GM21515 (cell line): ENCODE results near the gene ZNRF3.

Experiments
- ATAC-seq: cut with Tn5 transposase; IDR thresholded peaks from one replicate; pipeline ENCODE4 v1.9.1; 2021; ENCODE audit not compliant: unreplicated experiment

ZNRF3 gene

DNA sequence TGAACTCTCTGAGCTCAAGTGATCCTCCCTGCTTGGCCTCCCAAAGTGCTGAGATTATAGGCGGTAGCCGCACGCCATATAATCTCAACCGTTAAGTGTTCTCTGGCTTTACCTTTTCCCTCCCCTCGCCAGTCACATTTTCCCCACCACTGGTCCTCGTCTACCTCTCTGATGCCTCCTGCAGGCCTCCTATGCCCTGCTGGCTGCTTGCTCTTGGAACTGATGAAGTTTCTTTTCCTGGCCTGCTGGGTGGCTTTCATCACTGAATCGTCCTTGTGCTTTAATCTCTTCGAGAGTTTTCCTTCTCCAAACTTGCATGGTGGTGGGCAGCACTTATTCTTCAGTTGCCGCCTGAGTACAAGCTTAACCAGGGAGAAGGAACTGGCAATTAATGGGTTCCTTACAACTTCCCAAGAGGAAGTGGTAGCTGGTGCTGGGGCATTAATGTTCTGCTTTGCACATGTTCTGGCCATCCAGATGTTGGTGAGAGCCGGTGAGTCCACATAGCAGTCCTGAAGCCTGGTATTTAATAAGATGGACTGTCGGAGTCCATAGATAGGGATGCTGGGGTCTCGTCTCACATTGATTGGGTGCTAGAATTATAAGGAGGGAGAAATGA, 177.0 kb downstream of the ZNRF3 start:
- no peak for ATAC-seq

DNA sequence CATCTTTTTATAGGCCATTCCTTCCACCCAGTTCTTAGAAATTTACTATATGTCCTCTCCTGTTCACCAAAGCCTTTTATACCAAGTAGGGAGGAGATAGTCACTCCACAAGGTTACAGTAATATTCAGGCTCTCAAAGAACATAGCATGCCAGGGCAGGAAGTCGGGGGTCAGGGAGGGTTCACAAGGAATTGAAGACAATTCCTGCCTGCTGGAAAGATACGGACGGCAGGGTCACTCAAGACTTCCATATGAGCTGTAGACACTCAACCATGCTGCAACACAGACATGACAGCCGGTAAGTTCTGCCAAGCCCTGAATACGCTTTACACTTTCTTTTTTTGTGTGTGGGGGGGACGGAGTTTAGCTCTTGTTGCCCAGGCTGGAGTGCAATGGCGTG, 177.6 kb downstream of the ZNRF3 start:
- no peak for ATAC-seq

DNA sequence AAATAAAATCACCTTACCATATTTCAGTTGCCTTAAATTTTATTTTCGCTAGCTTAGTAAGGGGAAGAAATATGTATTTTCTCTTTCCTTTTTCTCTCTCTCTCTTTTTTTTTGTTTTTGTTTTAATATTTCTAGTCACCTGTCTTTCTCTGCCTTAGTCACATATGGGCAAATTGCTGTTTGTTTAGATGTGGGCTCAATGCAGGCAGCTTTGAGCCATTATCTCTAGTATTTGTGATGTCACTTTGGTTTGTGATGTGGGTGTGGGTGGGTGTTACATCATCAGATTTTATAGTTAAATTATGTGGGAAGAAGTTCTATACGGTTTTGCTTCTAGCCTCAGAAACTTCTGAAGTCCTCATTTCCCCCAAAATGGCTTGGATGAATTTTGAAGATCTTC, 178.4 kb downstream of the ZNRF3 start, which contains the start of gene C22orf31:
C22orf31 (minus strand) TSS at position 59 of the 400 bp plus-strand sequence; CDS start at position 20, 39 bp downstream.
- no peak for ATAC-seq

DNA sequence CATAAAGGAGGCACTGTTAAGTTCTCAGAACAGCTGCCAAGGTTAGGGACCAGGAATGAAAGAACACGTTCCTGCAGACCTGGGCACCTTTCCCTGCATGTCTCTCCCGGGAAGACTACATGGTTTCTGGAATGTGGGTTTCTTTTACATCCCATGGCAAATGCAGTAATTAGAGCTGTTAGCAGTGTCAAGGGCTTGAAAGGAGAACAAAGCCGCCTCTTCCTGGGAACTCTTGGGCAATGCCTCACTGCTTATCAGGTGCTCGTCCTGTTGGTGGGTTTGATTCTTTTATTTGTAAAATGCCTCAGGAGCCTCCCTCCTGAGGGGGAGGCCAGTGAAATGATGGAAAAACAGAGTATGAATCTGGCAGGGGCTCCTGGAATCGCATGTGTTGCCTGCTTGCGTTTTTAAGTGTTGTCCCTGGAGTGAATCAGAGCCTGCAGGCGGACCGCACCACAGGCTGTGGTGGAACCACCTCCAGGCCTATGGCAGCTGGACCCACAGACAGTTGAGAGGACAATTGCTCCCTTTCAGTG, 179.0 kb downstream of the ZNRF3 start:
- no peak for ATAC-seq

DNA sequence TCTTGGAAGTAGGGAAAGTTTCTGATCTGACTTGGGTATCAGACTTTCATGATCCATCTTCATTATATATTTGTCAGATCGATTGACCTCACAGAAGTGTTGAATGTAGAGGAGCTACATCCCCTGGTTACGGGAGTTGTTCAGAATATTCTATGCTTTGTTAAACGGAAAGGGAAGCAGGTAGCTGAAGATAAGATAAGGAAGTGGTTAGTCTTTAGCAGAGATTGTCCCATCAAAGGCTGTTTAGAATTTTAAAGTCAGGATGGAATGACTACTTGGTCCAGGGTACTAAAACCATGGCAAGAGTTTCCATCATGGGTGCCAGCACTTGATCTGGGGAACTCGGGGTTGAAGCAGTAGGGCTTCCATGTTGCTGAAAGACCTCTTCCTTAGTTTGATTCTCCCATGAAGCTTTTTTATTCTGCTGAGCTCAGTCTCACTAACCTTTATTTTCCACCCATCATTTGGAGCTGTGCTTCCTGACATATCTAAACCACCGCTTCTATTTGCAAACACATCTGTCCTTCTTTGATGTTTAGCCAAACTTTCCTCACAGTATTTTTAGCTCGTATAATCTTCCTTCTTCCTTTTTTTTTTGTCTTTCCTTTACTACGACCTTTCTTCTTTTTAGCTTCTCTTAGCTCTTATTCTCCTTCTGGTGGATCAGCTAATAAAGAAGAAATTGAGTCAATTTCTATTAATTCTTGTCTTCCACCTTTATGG, 182.3 kb downstream of the ZNRF3 start:
- no peak for ATAC-seq

DNA sequence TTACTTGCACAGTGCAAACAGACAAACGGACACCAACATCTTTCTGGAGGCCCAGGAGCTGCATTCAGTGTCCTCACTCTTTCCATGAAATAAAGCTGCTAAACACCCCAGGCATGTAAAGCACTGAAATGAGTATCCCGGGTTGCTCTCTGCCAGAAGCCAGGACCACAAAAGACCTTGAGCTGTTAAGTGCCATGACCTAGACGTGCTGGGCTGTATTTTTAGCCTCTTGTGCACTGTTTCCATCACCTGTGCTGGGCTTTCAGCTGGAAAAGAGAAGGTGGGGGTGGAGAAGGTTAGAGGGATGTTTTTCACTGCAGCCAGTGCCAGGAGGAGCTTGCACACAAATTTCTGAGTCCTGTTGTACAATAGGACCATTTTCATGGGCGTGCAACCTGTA, 186.1 kb downstream of the ZNRF3 start:
- no peak for ATAC-seq

DNA sequence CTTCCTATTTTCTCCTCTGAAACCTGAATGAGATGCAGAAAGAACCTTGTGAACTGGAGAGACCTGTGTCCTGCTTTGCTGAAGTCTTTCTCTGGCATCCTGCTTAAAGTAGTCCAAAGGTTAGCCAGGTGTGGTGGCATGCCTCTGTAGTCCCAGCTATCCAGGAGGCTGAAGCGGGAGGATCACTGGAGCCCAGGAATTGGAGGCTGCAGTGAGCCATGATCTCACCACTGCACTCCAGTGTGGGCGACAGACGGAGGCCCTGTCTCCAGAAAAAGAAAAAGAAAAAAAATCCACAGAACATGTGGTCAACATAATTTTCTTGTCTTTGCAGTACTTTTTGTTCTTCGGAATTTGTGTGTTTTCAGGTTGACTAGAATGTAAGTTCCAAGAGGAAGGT, 187.1 kb downstream of the ZNRF3 start:
- ATAC-seq, result no peak

DNA sequence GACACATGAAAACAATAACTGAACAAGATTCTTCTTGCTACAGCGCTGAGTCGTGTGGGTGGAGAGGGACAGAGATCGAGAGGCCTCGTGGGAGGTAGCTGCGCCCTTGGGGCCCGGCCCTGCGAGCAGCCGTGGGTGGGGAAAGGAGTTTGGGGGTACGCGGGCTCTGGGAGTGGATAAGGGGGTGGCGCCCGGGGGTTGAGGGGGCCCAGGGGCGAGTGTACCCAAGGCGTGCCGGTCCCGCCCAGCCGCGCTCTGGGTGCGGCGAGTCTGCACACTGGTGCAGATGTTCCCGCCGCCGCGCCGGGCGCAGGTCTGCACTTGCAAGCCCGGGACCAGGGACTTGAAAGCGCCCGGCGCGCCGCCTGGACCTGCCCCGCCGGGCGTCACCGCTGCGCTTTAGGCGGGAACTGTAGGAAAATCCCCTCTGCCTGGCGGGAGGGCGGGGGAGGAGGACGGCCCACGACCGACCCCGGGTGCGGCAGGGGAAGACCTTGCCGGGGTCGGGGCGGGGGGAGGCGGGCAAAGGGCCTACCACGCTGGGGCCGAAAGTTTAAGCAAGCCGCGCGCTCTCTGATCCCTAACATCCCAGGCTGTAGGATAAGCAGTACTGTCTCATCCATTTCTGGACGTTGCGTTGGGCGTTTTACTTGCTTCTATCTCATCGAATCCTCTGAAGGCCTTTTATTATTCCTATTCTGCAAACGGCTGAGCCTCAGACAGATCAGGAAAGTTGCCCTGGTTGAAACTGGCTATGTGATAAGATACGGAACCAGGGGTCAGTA, 188.1 kb downstream of the ZNRF3 start:
- no peak for ATAC-seq

DNA sequence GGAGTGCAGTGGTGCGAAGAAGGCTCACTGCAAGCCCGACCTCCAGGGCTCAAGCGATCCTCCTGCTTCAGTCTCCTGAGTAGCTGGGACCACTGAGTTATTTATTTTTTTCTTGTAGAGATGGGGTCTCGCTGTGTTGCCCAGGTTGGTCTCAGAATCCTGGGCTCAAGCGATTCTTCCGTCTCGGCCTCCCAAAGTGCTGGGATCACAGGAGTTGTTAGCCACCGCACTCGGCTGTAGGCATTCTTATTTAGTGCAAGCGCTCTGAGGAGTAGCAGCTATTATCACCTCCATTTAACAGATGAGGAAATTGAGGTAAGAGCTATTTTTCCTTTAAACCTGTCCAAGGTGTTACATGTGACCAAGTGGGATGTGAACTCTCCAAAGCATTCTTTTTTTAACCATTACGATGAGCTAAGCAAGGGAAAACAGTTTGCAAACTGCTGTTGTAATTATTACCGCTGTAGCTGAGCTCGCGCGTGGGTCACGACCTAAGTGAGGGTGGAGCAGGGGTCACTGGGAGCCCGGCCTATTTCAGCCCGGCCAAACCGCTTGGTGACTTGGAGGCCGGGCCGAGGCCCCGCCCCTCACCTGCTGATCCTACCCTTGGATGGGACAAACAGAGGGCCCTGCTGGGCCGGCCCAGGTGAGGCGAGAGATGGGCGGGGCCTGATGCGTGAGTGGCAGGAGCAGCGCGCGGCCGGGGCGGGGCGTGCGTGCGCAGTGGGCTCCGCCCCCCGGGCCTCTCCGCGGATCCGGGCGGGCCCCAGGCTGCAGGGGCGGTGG, 189.0 kb downstream of the ZNRF3 start:
- ATAC-seq, result peak; percentile 85

DNA sequence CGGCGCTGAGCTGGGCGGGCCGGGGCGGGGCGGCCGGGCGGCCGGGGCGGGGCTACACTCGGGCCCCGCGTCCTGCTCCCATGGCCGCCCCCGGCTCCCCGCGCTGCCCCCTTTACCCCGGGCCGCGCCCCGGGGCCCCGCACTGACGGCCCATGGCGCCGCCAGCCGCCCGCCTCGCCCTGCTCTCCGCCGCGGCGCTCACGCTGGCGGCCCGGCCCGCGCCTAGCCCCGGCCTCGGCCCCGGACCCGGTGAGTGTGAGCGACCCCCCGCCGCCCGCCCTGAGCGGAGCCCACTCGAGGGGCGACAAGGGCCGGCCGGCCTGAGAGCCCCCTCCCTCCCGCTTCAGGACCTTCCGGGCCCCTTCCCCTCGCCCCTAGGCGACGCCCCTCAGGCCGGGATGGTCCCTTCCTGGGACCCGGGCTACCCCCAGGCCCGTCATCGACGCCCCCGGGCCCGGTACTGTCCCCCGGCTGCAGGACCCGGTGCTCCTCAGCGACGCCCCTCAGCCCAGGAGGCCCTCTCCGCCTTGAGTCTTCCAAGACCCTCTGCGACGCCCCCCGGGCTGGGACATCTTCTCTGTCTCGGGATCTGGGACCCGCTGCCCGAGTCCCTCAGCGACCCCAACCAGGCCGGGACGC, 189.7 kb downstream of the ZNRF3 start, which contains the start of gene KREMEN1:
KREMEN1 (plus strand) TSS at position 57 of the 639 bp plus-strand sequence; CDS start at position 153, 96 bp downstream.
- no peak for ATAC-seq

DNA sequence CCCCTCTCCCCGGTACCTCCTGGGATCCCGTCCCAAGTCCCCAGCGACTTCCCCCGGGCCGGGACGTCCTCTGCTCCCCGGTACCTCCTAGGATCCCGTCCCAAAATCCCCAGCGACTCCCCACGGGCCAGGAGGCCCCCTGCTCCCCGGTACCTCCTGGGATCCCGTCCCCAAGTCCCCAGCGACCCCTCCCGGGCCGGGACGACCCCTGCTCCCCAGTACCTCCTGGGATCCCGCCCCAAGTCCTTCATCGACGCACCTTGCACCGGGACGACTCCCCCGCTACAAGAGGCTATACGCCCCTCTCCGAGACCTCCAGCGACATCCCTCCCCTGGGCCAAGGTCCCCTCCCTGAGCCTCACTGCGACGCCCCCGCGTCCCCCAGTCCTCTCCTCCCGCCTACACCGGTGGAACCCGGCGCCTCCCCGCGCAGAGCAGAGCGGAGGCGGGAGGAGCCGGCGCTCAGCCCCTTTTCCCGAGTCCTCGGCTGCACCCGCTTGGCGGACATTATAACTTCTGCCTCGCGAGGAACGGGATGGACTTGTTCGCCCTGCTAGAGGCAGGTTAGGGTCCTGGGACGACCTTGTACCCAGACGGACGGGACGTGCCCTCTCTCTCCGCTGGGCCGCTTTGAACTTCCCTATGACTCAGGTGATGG, 190.4 kb downstream of the ZNRF3 start:
- no peak for ATAC-seq

DNA sequence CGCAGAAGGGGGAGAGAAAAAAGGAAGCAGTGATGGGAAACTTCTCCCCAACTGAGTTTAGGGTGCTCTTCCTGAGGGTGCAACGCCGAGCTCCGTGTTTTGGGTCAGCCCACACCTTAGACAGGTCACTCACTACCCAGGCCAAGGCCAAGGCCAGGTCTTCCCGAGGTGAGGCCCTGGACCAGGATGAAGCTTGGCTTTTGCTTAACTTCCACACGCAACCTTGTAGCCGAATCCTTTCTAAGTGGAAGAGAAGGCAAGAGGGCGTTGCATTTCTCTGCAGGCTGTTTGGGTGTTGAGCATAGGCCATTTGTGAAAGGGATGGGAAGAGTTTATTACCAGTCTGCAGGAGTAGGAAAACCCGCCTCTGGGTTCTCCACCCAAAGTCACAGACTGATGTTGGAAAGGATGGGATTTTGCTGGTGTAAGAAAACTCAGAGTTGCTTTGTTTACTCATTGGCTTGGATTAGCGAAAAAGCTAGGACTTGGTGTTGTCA, 191.0 kb downstream of the ZNRF3 start:
- no peak for ATAC-seq

DNA sequence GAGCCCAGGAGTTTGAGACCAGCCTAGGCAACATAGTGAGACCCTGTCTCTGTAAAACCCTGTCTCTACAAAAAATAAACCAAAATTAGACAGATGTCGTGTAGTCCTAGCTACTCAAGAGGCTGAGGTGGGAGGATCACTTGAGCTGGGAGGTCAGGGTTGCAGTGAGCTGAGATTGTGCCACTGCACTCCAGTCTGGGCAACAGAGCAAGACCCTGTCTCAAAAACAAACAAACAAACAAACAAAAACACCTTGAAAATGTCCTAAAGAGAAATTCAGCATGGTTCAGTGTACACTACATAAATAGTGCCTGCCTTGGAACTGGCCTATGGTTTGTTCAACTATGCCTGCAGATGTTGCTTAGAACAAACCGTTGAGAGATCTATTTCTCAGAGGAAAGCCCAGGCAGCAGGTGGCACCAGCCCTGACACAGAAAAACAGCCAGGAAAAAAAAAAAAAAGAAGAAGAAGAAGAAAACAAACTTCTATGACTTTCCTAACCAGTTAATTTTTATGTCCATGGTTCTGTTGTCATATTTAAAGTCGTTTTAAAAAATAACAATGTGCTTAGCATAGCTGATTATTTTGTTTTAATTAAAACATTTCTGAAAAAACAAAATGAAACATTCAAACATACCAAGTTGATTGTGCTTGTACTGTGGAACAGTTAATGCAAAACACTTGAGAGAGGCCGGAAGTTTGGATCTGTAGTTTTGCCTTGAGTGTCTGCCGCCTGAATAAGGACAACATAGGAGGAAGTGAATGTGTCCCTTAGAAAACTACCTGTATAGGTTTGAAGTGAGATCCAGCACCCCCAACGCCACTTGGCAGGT, 194.9 kb downstream of the ZNRF3 start:
- no peak for ATAC-seq

DNA sequence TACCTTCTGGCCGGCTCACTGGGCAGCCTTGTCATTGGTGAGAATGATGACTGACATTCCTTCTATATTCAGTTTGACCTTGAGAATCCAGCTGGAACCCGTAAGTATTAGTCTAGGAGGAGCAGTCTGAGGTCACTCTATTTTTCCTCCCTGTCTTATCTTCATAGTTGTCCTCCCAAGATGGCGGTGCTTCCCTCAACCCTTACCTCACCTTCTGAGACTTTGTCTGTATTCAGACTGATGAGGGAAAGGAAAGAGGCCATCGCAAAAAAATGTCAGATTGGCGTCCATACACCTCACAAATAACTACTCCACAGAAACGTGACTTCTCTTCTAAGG, 195.5 kb downstream of the ZNRF3 start:
- no peak for ATAC-seq

DNA sequence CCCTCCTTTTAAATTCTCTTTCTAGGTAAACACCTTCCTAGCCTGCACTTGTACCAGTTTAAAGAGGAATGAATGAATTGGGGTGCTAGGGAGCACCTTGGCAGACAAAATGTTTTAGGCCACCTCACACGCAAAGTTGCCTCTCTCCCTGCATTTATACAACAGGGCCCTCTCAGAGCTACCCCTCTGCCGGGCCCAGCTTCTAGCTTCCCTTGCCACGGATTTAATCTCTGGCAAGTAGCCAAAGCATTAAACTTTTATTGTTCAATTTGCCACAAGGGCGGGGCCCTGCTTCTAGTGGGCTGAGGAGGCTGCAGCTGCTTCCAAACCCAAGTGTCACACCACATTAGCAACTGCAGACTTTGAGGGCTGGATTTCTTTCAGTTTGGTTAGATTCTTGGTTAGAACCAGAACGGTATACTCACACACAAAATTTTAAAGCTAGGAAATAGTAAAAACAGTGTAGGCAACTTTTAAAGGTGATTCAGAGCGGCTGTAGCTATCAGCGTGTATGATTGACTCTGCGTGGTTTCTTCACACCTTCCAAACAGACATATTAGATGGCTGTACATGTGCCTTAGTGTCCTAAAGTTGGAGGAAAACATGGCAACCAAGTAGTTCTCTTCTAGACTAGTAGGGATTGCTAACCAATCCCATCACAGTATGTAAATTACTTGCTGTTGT, 196.0 kb downstream of the ZNRF3 start:
- no peak for ATAC-seq

DNA sequence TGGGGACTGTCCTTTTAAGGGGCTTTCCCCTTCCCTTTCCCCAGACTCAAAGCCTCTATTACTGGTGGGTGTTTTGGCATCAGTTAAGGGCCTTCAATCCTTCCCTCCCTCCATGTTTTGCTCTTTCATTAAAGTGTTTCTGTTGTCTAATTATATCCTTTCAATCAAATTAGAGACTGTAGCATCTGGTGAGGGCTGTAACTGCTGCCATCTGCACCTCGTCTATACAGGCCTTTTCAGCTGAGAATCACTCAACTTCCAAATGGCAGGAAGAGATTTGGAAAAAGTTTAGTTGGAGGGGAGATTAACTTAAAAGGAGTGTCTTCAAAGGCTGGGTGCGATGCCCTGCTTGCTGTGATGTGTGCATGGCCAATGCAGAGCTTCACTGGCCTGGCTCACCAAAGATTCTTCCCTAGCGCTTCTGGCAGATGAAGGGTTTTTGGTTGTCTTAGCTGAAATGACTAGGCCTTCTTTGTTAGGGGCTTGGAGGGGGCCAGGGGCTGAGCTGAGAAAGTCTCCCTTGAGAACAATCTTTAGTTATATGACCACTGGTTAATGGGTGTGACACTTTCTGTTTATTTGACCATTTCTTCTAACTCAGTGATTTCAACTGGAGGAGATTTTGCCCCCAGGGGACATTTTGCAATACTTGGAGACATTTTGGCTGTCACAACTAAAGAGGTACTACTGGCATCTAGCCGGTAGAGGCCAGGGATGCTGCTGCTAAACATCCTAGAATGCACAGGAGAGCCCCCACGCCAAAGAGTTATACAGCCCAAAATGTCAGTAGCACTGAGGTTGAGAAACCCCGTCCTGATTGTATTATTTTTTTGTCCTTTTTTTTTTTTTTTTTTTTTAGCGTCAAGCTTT, 197.0 kb downstream of the ZNRF3 start:
- ATAC-seq, result no peak

DNA sequence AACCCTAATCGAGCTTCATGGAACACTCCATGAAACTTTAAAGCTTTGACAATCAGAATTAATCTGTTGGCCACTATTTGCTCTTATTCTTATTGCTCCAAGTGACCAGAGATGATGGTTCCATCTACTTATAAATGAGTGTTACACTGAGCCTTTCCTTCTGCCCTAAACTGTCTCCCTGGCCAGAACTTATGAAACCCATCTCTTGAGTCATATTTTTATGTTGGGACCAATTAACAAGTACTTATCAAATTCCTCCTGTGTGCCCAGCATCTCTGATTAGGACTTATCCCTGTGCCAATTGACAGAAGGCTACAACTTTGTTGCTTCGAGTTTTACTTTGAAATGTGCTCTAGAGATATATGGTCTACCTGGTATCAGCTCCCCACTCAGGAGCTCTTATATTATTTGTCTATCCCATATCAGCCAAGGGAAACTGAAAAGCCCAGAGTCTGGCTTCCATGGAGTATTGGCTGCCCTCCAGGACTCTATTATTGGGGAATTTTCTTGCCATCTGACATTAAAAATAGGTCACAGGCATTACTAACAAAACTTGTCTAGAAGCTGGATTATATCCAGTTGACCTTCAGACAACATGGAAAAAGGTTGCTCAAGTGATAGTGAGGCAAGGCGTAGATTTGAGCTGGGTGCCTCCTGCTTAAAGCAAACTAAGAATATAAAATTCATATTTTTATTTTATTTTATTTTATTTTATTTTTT, 198.3 kb downstream of the ZNRF3 start:
- no peak for ATAC-seq
